SJSA1 (cell line): ENCODE data around the gene CCT6A. TPM values are rescaled to one million over a fixed set of nuclear protein-coding genes. Genes with fewer than 3 reads are reported as not detected.
"Not testable (repeated sequence)": the region's sequence is repeated elsewhere in the genome, so short reads cannot be mapped to it uniquely, and the experiment has no call there.

Source experiments
- DNase-seq, 2 experiments: peaks; one replicate each; pipeline ENCODE4 v3.0.0-alpha.2; 2015 to 2020; ENCODE audit warnings: low spot score in 2 of 2, low read depth in 1 of 2
- H3K27ac ChIP-seq: fragments of 250-450 bp; sonication (Bioruptor Pico); 2 replicates; pipeline ENCODE4 v1.5.1; 2020; ENCODE audit warnings: mild to moderate bottlenecking, moderate library complexity
- H3K27me3 ChIP-seq: fragments of 250-450 bp; sonication (Bioruptor Pico); replicated peaks from 2 replicates; pipeline ENCODE4 v1.5.1; 2020; ENCODE audit warnings: mild to moderate bottlenecking, moderate library complexity
- H3K36me3 ChIP-seq: fragments of 250-450 bp; sonication (Bioruptor Pico); 2 replicates; pipeline ENCODE4 v1.5.1; 2020; ENCODE audit warnings: mild to moderate bottlenecking
- H3K4me1 ChIP-seq: fragments of 250-450 bp; sonication (Bioruptor Pico); replicated peaks from 2 replicates; pipeline ENCODE4 v1.6.1; 2021; ENCODE audit warnings: mild to moderate bottlenecking
- H3K4me3 ChIP-seq: fragments of 250-450 bp; sonication (Bioruptor Pico); 2 replicates; pipeline ENCODE4 v1.5.1; 2020; ENCODE audit warnings: mild to moderate bottlenecking
- H3K9me3 ChIP-seq: fragments of 250-450 bp; sonication (Bioruptor Pico); replicated peaks from 2 replicates; pipeline ENCODE4 v1.5.1; 2020; ENCODE audit warnings: mild to moderate bottlenecking
- total RNA-seq: library from RNA; depleted of rRNA; stranded (reverse); fragments of >200 nt; shearing (Covaris generic); gene quantifications from 2 replicates; pipeline ENCODE4 v1.2.3, GENCODE V29; 2014

The CCT6A gene
- total RNA-seq, 1 experiment from 2014 or later: 312 TPM

DNA sequence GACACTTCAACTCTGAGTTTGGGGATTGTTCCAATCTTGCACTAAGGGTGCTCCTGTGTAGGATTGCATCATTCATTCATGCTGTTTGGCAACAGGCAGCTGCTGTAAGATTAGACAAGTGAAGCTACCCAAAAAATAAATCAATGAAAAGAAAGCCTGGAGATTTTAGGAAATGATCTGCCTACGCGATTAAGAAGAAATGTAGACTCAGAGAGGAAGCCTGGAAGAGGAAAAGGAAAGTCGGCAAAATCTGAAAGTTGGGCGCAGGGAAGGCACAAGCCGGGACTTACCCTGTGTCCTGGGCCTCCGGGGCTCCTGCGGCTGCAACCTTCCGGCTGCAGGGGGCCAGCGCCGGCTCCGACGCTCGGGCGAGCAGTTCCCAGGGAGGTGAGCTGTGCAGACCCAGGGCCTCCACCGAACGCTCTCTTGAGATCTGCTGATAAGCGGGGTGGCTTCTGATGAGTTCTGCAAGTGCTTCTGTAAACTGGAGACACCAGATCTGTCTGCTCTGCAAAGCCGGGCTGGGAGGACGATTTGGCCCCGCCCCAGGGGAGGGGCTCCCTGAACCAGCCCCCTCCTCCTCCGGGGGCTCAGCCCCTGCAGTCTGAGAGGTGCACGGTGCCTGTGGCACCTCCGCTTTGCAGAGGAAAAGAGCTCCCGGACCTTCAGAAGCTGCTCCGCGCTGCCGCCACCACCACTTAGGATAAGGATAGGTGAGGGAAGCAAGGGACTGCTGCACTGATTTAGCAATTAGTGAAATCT is 17.7 kb upstream of the CCT6A start:
- H3K4me1 ChIP-seq: 0 out of 2 replicates have a peak, but pooled peaks cover 7% of the 10 kb centered on the region
- peak; percentile 47 to 48 for DNase-seq
- H3K27me3 ChIP-seq: no peaks in the 10 kb centered on the region
- H3K36me3 ChIP-seq: peaks cover 4% of the 10 kb centered on the region; the same call in 1 of the 2 replicates
- H3K27ac ChIP-seq: no peak overlapping the region
- H3K9me3 ChIP-seq: no peaks in the 10 kb centered on the region
- H3K4me3 ChIP-seq: peak overlapping the region; percentile 37

DNA sequence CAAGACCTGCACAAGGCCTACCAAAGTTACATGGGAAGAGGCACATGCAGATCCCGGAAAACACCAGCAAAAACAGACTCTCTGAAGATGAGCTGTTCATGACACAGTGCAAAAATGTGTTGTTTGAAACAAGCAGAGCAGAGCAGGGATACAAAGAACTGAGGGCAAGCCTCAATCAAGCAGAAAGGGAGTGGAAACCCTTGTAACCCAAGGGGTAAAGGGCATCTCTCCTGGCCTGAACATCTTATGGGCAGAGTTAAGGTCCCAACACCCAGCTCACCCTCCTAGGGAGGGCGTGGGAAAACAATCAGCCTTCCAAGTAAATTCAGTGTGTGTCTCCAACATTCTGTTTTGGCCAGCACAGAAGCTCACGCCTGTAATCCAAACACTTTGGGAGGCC is 10.8 kb upstream of the CCT6A start:
- Histone ChIP-seq H3K4me3 (no peak overlapping the region), H3K9me3 (no peaks in the 10 kb centered on the region), H3K36me3 (peaks cover 4% of the 10 kb centered on the region; the same call in 1 of the 2 replicates), H3K27me3 (no peaks in the 10 kb centered on the region), H3K27ac (no peak overlapping the region), H3K4me1 (no peaks in the 10 kb centered on the region)
- no peak for DNase-seq

DNA sequence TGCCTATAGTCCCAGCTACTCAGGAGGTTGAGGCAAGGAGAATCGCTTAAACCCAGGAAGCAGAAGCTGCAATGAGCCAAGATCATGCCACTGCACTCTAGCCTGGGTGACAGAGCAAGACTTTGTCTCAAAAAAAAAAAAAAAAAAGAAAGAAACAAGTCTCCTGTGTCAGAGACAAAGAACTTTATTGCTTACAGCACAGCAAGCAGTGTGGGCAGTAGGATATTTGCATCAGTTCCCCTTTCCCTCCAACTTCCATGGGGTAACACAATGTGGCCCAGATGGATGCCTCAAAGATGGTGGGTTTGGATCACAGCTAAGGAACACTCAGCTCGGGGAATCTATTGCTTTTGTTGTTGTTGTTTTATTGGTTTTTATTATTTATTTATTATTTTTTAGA is 5.8 kb upstream of the CCT6A start:
- H3K9me3 ChIP-seq, H3K4me3 ChIP-seq, H3K36me3 ChIP-seq, H3K27me3 ChIP-seq, H3K27ac ChIP-seq, DNase-seq: not testable (repeated sequence)
- H3K4me1 ChIP-seq: peaks cover 23% of the 10 kb centered on the region

DNA sequence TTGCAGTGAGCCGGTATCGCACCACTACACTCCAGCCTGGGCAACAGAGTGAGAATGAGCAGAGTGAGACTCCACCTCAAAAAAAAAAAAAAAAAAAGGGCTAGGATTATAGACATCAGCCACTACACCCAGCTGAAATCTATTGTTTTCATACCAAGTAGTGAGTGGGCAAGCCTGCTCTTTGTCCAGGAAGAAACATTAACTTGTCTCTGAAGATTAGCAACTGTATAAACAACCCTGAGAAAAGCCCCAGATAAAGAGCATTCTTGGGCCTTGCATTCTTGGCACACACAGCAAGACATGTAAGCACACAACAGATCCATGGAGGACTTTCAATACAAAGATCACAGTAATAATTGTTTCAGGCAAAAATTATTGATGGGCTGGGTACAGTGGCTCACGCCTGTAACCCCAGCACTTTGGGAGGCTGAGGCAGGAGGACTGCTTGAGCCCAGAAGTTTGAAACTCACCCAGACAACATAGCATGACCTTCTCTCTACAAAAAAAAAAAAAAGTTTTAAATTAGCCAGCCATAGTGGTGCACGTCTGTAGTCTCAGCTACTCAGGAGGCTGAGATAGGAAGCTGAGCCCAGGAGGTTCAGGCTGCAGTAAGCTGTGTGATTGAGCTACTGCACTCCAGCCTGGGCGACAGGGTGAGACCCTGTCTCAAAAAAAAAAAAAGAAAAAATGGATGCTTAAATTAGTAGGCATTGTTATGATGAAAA is 4.7 kb upstream of the CCT6A start:
- Histone ChIP-seq H3K27ac (peak overlapping the region; percentile 11; the same call in 1 of the 2 replicates), H3K9me3 (no peaks in the 10 kb centered on the region), H3K4me3 (no peak overlapping the region)

DNA sequence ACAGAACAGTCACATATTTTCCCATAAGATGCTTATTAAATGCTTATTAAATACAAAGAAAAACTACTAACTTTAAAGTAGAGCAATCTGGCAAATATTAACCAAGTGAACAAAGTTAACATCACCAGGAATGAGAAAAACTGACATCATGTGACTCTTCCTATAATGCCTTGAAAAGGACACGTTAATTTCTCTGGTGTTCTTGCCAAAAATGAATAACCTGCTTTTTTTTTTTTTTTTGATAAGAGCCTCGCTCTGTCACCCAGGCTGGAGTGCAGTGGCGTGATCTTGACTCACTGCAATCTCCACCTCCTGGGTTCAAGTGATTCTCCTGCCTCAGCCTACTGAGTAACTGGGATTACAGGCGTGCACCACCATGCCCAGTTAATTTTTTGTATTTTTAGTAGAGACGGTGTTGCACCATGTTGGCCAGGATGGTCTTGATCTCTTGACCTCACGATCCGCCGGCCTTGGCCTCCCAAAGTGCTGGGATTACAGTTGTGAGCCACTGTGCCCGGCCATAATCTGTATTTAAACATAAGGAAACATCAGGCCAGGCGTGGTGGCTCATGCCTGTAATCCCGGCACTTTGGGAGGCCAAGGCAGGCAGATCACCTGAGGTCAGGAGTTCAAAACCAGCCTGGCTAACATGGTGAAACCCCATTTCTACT is 4.0 kb upstream of the CCT6A start:
- not testable (repeated sequence) for H3K9me3 ChIP-seq, H3K4me3 ChIP-seq, DNase-seq, H3K27ac ChIP-seq, H3K27me3 ChIP-seq
- Histone ChIP-seq H3K36me3 (peaks cover 12% of the 10 kb centered on the region), H3K4me1 (peaks cover 23% of the 10 kb centered on the region)

More for the DNA sequence above, 4.7 kb upstream of the CCT6A start:
- Histone ChIP-seq H3K27me3 (no peaks in the 10 kb centered on the region), H3K4me1 (peaks cover 23% of the 10 kb centered on the region), H3K36me3 (peaks cover 7% of the 10 kb centered on the region)
- DNase-seq: peak; percentile 53 to 74

DNA sequence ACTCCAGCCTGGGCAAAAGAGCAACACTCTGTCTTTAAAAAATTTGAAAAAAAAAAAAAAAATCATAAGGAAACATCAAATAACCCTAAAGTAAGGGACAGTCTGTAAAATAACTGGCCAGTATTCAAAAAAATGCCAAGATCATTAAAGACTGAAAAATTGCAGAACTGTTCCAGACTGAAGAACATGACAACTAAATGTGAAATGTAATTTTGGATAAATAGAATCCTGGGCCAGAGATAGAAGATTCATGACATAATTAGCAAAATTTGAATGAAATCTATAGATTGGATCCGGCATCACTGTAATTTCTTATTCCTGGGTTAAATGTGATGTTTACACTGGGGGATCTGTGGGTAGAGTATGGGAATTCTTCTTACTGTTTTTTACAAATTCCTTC is 3.3 kb upstream of the CCT6A start:
- Histone ChIP-seq H3K27ac (no peak overlapping the region), H3K4me1 (peaks cover 28% of the 10 kb centered on the region), H3K27me3 (no peaks in the 10 kb centered on the region), H3K36me3 (peaks cover 18% of the 10 kb centered on the region), H3K4me3 (no peak overlapping the region), H3K9me3 (no peaks in the 10 kb centered on the region)
- DNase-seq: no peak

DNA sequence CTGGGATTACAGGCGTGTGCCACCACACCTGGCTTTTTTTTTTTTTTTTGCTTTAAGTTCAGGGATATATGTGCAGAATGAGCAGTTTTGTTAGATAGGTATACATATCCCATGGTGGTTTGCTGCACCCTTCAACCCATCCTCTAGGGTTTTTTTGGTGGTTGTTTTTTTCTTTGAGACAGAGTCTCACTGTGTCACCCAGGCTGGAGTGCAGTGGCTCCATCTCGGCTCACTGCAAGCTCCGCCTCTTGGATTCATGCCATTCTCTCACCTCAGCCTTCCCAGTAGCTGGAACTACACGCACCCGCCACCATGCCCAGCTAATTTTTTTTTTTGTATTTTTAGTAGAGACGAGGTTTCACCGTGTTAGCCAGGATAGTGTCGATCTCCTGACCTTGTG is 2.8 kb upstream of the CCT6A start:
- H3K36me3 ChIP-seq: peaks cover 24% of the 10 kb centered on the region
- not testable (repeated sequence) for DNase-seq, H3K27ac ChIP-seq, H3K4me3 ChIP-seq, H3K9me3 ChIP-seq, H3K27me3 ChIP-seq
- H3K4me1 ChIP-seq: peaks cover 29% of the 10 kb centered on the region

DNA sequence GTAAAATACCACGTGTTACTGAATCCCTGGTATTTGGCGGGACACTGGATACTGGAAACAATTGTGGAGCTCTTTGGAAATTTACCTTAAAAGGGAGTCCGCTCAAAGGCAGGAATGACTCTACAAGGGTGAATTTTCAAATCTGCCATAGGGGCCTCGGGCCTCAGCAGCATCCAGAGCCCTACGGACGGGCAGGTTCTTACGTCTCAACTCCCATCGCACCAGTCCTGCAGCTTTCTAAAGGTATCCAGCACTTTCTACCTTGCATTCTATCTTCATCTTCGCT is 569 bp upstream of the CCT6A start:
- H3K27ac ChIP-seq: peak overlapping the region; percentile 40
- peaks cover 29% of the 10 kb centered on the region for H3K4me1 ChIP-seq
- no peaks in the 10 kb centered on the region for H3K9me3 ChIP-seq
- DNase-seq: no peak
- no peaks in the 10 kb centered on the region for H3K27me3 ChIP-seq
- H3K36me3 ChIP-seq: peaks cover 42% of the 10 kb centered on the region
- H3K4me3 ChIP-seq: peak overlapping the region; percentile 88

DNA sequence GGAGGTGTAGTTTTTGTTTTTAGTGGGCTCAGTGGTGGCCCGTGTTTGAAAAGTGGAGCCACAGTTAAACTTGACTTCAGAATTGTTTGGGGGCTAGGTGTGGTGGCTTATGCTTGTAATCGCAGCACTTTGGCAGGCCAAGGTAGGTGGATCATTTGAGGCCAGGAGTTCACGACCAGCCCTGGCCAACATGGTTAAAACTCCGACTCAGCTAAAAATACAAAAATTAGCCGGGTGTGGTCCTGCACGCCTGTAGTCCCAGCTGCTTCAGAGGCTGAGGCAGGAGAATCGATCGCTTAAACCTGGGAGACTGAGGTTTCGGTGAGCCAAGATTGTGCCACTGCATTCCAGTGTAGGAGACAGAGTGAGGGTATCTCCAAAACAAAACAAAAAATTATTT is 1.8 kb downstream of the CCT6A start:
- Histone ChIP-seq H3K36me3 (peaks cover 63% of the 10 kb centered on the region), H3K9me3 (no peaks in the 10 kb centered on the region), H3K27me3 (no peaks in the 10 kb centered on the region), H3K4me3 (no peak overlapping the region), H3K27ac (no peak overlapping the region), H3K4me1 (peaks cover 15% of the 10 kb centered on the region)
- no peak for DNase-seq

DNA sequence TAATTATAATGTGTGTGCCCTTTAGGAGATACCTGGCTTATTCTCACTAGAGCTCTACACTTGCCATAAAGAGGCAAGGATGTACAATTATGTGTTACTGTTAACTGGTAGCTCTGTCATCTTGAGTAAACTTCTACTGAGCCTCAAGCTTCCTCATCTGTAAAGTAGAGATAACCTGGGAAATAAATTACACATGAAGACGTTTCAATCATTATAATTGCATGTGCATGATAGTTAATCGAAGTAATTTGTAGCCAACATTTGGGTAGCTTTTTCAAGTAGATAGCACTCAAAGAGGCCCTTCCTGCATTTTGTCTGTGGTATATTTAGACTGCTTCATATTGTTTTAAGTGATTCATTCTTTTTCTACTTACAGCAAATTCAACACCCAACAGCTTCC is 2.4 kb downstream of the CCT6A start:
- peaks cover 12% of the 10 kb centered on the region for H3K4me1 ChIP-seq
- no peak overlapping the region for H3K4me3 ChIP-seq
- H3K36me3 ChIP-seq: peaks cover 69% of the 10 kb centered on the region
- H3K27me3 ChIP-seq: no peaks in the 10 kb centered on the region
- DNase-seq: no peak
- no peaks in the 10 kb centered on the region for H3K9me3 ChIP-seq
- no peak overlapping the region for H3K27ac ChIP-seq

DNA sequence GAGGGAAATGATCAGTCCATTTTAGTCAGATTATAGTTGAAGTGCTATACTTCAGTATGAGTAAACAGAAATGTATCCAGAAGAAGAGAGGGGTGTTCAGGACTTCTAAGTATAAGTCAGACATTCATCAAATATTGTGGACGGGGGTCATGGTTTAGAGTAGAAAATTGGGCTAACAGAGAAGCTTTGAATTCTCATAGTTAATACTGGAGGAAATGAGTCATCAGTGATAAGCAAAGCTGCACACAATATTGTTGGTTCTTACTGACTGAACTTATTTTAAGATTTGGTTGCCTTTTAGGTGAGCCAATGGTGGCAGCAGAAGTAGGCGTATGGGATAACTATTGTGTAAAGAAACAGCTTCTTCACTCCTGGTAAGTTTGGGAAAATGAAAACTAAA is 10.8 kb downstream of the CCT6A start:
- H3K27me3 ChIP-seq: no peaks in the 10 kb centered on the region
- peak overlapping the region; percentile 46 for H3K27ac ChIP-seq
- H3K9me3 ChIP-seq: no peaks in the 10 kb centered on the region
- H3K4me3 ChIP-seq: no peak overlapping the region
- peak in 1 of 2 experiments; percentile 42 for DNase-seq
- peaks cover 27% of the 10 kb centered on the region for H3K4me1 ChIP-seq
- H3K36me3 ChIP-seq: peaks cover 66% of the 10 kb centered on the region

DNA sequence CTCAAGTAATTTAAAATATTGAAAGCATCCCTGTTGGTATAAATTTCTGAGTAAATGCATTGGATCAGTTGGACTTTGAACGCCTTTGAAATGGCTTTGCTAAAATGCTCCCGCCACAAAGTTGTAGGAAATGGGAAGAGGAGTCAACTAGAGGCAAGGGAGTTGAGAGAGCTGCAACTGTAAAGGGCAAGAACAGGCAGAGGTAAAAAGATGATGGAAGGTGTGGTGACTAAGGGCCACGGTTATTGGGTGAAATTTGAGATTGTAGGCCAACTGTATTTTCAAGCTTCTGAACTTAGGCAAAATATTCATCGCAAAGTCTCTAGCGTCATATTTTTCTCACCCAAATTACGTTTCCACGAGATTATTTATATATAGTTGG is 11.9 kb downstream of the CCT6A start:
- Histone ChIP-seq H3K9me3 (no peaks in the 10 kb centered on the region), H3K4me3 (peak overlapping the region; percentile 71), H3K27ac (0 out of 2 replicates have a peak overlapping the region, but pooled peaks have one; percentile 44), H3K36me3 (peaks cover 57% of the 10 kb centered on the region), H3K4me1 (peaks cover 27% of the 10 kb centered on the region), H3K27me3 (no peaks in the 10 kb centered on the region)
- DNase-seq: no peak

DNA sequence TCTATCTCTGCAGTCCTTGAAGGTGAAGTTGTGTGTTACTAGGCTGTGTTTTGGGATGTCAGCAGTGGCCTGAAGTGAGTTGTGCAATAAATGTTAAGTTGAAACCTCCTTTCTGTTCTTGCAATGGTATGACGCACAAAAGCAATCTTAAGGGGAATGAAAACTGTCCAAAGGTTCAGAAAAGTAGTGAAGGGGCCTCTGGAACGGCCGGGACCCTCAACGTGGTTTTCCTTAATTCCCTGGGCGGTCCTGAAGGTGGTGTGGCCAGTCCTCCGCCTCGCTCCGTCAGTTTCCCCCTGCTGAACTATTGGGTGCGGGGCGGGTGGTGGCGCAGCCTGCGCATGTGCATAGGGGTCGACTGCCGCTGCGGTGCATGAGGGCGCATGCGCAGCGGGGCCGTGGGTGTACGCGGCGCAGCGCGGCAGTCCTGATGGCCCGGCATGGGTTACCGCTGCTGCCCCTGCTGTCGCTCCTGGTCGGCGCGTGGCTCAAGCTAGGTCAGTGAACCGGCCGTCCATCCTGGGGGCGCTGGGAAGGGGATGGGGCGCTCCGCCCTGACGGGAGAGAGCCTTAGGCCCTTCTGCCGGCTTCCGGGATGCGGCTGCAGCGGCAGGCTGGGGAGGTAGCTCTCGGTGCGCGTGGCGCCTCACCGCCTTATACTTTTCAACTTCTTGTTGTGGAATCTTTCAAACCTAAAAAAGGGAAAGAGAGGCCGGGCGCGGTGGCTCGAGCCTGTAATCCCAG is 12.5 kb downstream of the CCT6A start, which contains the start of gene SUMF2:
SUMF2 (plus strand) TSS at position 405 of the 744 bp plus-strand sequence; CDS start at position 431, 26 bp downstream.
- H3K9me3 ChIP-seq: no peaks in the 10 kb centered on the region
- peaks cover 27% of the 10 kb centered on the region for H3K4me1 ChIP-seq
- no peaks in the 10 kb centered on the region for H3K27me3 ChIP-seq
- DNase-seq: peak; percentile 89
- H3K4me3 ChIP-seq: peak within 1 kb of the TSS; percentile 71
- H3K36me3 ChIP-seq: peaks cover 55% of the 10 kb centered on the region
- H3K27ac ChIP-seq: peak within 1 kb of the TSS; percentile 44
